Mesendoderm (in vitro differentiated cells): ENCODE measurements around the gene PTP4A1.

Experiments used
- DNase-seq: peaks from one replicate; pipeline ENCODE4 v3.0.0; 2013
- H2AK5ac ChIP-seq: 2 replicates; pipeline ENCODE4 v1.6.1; 2013; ENCODE audit warnings: low read length, inconsistent platforms
- H2BK120ac ChIP-seq: 2 replicates; pipeline ENCODE4 v1.6.1; 2013; ENCODE audit warnings: low read depth, mild to moderate bottlenecking, low read length, moderate library complexity, mixed read lengths
- H2BK15ac ChIP-seq: replicated peaks from 2 replicates; pipeline ENCODE4 v1.6.1; 2013; ENCODE audit warnings: low read depth, mild to moderate bottlenecking, moderate library complexity
- H2BK5ac ChIP-seq: 2 replicates; pipeline ENCODE4 v1.6.1; 2013; ENCODE audit warnings: low read length, inconsistent platforms
- H3K18ac ChIP-seq: 2 replicates; pipeline ENCODE4 v1.6.1; 2013; ENCODE audit warnings: mild to moderate bottlenecking, low read length, mixed read lengths
- H3K23ac ChIP-seq: one replicate; pipeline ENCODE4 v1.6.1; 2013; ENCODE audit warnings: low read length
- H3K27ac ChIP-seq: 2 replicates; pipeline ENCODE4 v1.5.1; 2013; ENCODE audit warnings: low read depth, mild to moderate bottlenecking, inconsistent platforms, low read length, moderate library complexity
- H3K27me3 ChIP-seq: 2 replicates; pipeline ENCODE4 v1.6.1; 2013; ENCODE audit warnings: low read length, control low read depth, mild to moderate bottlenecking, inconsistent platforms; ENCODE audit not compliant: insufficient read depth, poor library complexity
- H3K36me3 ChIP-seq: 2 replicates; pipeline ENCODE4 v1.6.1; 2013; ENCODE audit warnings: low read length, inconsistent platforms; ENCODE audit not compliant: control insufficient read depth, insufficient read depth
- H3K4ac ChIP-seq: one replicate; pipeline ENCODE4 v1.6.1; 2013; ENCODE audit warnings: low read depth, mild to moderate bottlenecking, low read length, moderate library complexity
- H3K4me1 ChIP-seq: 2 replicates; pipeline ENCODE4 v1.6.1; 2013; ENCODE audit warnings: low read depth, low read length, inconsistent platforms; ENCODE audit not compliant: control insufficient read depth
- H3K4me2 ChIP-seq: 2 replicates; pipeline ENCODE4 v1.6.1; 2013; ENCODE audit warnings: low read length
- H3K4me3 ChIP-seq: 2 replicates; pipeline ENCODE4 v1.5.1; 2013; ENCODE audit warnings: mild to moderate bottlenecking, low read length
- H3K56ac ChIP-seq: one replicate; pipeline ENCODE4 v1.6.1; 2013; ENCODE audit warnings: low read length
- H3K79me1 ChIP-seq: 2 replicates; pipeline ENCODE4 v1.6.1; 2013; ENCODE audit warnings: low read length, inconsistent platforms
- H3K79me2 ChIP-seq: 2 replicates; pipeline ENCODE4 v1.6.1; 2013; ENCODE audit warnings: mild to moderate bottlenecking, low read length; ENCODE audit not compliant: control insufficient read depth, insufficient read depth
- H3K9ac ChIP-seq: 2 replicates; pipeline ENCODE4 v1.6.1; 2013; ENCODE audit warnings: low read length, inconsistent platforms
- H4K5ac ChIP-seq: one replicate; pipeline ENCODE4 v1.6.1; 2013; ENCODE audit warnings: low read length
- H4K8ac ChIP-seq: one replicate; pipeline ENCODE4 v1.6.1; 2013; ENCODE audit warnings: low read depth, mild to moderate bottlenecking, control low read depth, low read length, moderate library complexity
- WGBS: extraction: QIAGEN DNeasy Blood & Tissue Kit; methylation state at CpG from one replicate; pipeline ENCODE4 v1.1.7; 2013; ENCODE audit warnings: low lambda C conversion rate, missing lambda C conversion rate; ENCODE audit not compliant: insufficient coverage; ENCODE audit errors: extremely low coverage; 5-methylcytosine and 5-hydroxymethylcytosine counted together

Gene PTP4A1

DNA sequence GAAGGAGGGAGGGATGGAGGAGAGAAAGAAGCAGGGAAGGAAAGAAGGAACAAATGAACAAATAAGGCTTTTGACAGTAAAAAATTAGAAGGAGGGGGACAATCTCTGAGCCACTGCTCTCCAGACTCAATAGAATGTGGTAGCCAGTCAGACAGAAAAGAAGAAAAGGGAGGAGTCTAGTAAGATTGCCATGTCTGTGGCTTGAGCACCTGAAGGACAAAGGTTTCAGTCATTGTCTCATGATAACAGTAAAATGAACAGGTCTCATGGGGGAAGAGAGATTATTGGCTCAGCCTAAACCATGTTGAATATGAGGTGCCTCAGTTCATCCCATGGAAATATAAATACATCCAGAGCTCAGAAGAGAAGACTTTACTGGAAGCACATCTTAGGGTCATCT lies 14.0 kb upstream of the PTP4A1 start:
- Histone ChIP-seq H2AK5ac (no peak overlapping the region), H3K4me1 (no peaks in the 10 kb centered on the region), H3K23ac (no peak overlapping the region), H3K27me3 (no peaks in the 10 kb centered on the region), H3K9ac (no peak overlapping the region), H3K79me1 (no peaks in the 10 kb centered on the region), H3K4ac (no peak overlapping the region), H3K4me2 (no peak overlapping the region), H3K4me3 (no peak overlapping the region), H3K27ac (no peak overlapping the region), H4K5ac (no peak overlapping the region), H3K18ac (no peak overlapping the region), H2BK120ac (no peak overlapping the region), H2BK15ac (no peak overlapping the region), H3K36me3 (no peaks in the 10 kb centered on the region), H3K56ac (no peak overlapping the region), H3K79me2 (no peaks in the 10 kb centered on the region), H2BK5ac (no peak overlapping the region), H4K8ac (no peak overlapping the region)
- no peak for DNase-seq

DNA sequence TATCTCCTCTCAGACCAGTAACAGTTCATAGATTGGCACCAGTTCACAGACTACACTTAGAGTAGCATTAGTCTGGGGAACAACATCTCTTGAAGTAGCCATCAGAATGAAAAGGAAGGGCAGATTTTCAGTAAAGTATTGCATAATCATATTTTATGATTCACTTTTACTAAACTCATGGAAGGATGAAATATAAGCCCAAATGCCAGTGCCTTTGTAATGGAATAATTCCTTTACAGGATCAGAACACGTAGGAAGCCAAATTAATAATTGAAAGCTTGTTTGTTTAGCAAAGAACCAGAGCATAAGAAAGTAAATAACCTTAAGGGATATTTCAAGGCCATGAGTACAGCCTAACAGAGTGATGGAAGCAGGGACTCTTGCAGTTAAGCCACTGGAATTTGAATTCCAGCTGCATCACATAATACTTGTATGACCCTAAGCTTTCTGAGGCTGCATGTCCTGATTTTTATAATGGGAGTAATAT lies 11.4 kb upstream of the PTP4A1 start:
- H4K5ac ChIP-seq, result no peak overlapping the region
- no peak overlapping the region for H3K23ac ChIP-seq
- H3K79me2 ChIP-seq, result no peaks in the 10 kb centered on the region
- no peaks in the 10 kb centered on the region for H3K36me3 ChIP-seq
- H3K4me2 ChIP-seq, result no peak overlapping the region
- no peak overlapping the region for H3K27ac ChIP-seq
- H3K18ac ChIP-seq, result no peak overlapping the region
- no peak overlapping the region for H2BK120ac ChIP-seq
- H3K79me1 ChIP-seq, result no peaks in the 10 kb centered on the region
- no CpG with 5 or more reads among the region's 1 CpG for WGBS
- no peaks in the 10 kb centered on the region for H3K4me1 ChIP-seq
- no peak for DNase-seq
- no peak overlapping the region for H3K56ac ChIP-seq
- H3K4ac ChIP-seq, result no peak overlapping the region
- H2AK5ac ChIP-seq, result no peak overlapping the region
- H3K9ac ChIP-seq, result no peak overlapping the region
- H2BK15ac ChIP-seq, result no peak overlapping the region
- H2BK5ac ChIP-seq, result no peak overlapping the region
- H3K27me3 ChIP-seq, result no peaks in the 10 kb centered on the region
- no peak overlapping the region for H4K8ac ChIP-seq
- H3K4me3 ChIP-seq, result no peak overlapping the region

DNA sequence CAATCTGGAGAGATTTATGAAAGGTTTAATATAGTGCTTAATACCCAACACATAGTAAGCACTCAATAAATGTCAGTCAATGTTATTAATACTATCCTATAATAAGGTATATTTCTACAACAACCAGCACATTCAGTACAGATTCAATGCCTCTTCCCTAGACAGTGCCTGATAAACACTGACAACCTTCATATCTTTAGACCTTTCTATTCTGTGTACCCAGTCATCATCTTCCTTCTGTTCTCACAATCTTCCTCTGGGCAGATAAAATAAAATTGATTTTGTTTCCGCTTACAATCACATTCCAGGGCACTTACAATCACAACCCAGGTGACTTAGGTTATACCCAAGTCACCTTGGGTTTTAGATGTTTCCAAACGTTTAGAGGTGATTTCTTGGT lies 11.0 kb upstream of the PTP4A1 start:
- H2BK15ac ChIP-seq, result no peak overlapping the region
- no peak overlapping the region for H2BK120ac ChIP-seq
- no peak overlapping the region for H4K8ac ChIP-seq
- no peak overlapping the region for H3K27ac ChIP-seq
- no peak overlapping the region for H3K23ac ChIP-seq
- H2BK5ac ChIP-seq, result no peak overlapping the region
- H3K9ac ChIP-seq, result no peak overlapping the region
- no peaks in the 10 kb centered on the region for H3K79me2 ChIP-seq
- H3K4ac ChIP-seq, result no peak overlapping the region
- H3K4me3 ChIP-seq, result no peak overlapping the region
- H2AK5ac ChIP-seq, result no peak overlapping the region
- H3K27me3 ChIP-seq, result no peaks in the 10 kb centered on the region
- no peak overlapping the region for H4K5ac ChIP-seq
- no CpG with 5 or more reads among the region's 2 CpGs for WGBS
- H3K36me3 ChIP-seq, result no peaks in the 10 kb centered on the region
- no peak overlapping the region for H3K4me2 ChIP-seq
- no peaks in the 10 kb centered on the region for H3K79me1 ChIP-seq
- H3K56ac ChIP-seq, result no peak overlapping the region
- H3K18ac ChIP-seq, result no peak overlapping the region
- H3K4me1 ChIP-seq, result no peaks in the 10 kb centered on the region
- no peak for DNase-seq

DNA sequence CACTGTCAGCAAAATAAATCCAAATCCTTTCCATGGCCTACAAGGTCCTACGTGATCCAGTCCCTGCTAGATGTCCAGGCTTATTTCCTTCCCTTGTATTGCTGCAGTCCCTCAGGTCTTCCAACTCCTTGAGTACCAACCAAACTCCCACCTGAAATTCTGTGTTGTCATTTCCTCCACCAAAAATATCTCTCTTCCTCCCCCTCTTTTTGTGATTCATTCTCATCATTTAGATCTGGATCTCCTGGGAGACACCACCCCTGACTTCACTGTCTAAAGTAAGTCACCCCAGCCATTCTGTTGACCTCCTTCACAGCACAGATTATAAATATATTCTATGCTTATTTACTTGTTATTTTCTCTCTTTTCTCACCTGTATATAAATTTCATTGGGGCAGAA lies 9.0 kb upstream of the PTP4A1 start:
- H3K18ac ChIP-seq, result no peak overlapping the region
- H2AK5ac ChIP-seq, result no peak overlapping the region
- H4K5ac ChIP-seq, result no peak overlapping the region
- no peak overlapping the region for H4K8ac ChIP-seq
- no peaks in the 10 kb centered on the region for H3K79me2 ChIP-seq
- H3K27me3 ChIP-seq, result no peaks in the 10 kb centered on the region
- no peaks in the 10 kb centered on the region for H3K36me3 ChIP-seq
- no peak for DNase-seq
- H3K4me2 ChIP-seq, result no peak overlapping the region
- no peaks in the 10 kb centered on the region for H3K79me1 ChIP-seq
- H3K23ac ChIP-seq, result no peak overlapping the region
- H3K9ac ChIP-seq, result no peak overlapping the region
- no peak overlapping the region for H2BK15ac ChIP-seq
- H2BK120ac ChIP-seq, result no peak overlapping the region
- no peak overlapping the region for H3K4me3 ChIP-seq
- H3K27ac ChIP-seq, result no peak overlapping the region
- no peak overlapping the region for H3K56ac ChIP-seq
- H3K4me1 ChIP-seq, result no peaks in the 10 kb centered on the region
- H2BK5ac ChIP-seq, result no peak overlapping the region
- no peak overlapping the region for H3K4ac ChIP-seq
- WGBS, result no CpG with 5 or more reads among the region's 1 CpG

DNA sequence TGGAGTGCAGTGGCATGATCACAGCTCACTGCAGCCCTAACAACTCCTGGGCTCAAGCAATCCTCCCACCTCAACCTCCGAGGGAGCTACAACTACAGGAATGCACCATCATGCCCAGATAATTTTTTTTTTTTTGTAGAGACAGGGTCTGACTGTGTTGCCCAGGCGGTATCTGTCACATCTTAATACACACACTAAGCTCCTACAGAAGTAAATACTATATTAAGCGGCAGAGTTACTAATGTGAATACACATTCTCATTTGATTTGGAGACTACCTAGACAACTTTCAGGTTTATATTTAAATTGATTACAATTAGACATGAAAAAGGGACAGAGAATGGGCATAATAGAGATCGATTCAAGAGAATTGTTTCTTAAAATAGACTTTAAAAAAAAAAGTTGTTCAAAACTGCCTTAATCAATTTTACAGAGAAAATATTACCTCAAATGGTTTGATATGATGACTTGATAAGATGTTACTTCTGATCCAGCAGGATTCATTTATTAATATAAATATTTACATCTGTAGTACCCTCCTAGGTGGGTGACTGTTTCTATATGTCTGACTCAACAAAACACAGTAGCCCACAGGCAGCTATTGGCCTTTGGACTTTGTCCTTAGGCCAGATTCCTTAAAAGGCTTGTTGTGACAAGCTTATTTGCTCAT lies 7.1 kb upstream of the PTP4A1 start:
- Histone ChIP-seq H3K4ac (no peak overlapping the region), H2BK120ac (no peak overlapping the region), H3K36me3 (no peaks in the 10 kb centered on the region), H3K79me2 (no peaks in the 10 kb centered on the region), H4K5ac (no peak overlapping the region), H3K79me1 (no peaks in the 10 kb centered on the region), H3K4me2 (no peak overlapping the region), H3K4me1 (no peaks in the 10 kb centered on the region), H3K4me3 (no peak overlapping the region), H3K9ac (no peak overlapping the region), H2BK5ac (no peak overlapping the region), H3K18ac (no peak overlapping the region), H2BK15ac (no peak overlapping the region), H2AK5ac (no peak overlapping the region), H3K27me3 (no peaks in the 10 kb centered on the region), H3K56ac (no peak overlapping the region), H3K23ac (no peak overlapping the region), H3K27ac (no peak overlapping the region), H4K8ac (no peak overlapping the region)
- no CpG with 5 or more reads among the region's 4 CpGs for WGBS
- no peak for DNase-seq
